ENCODE data around the gene TNC. TPM values are rescaled to one million over a fixed set of nuclear protein-coding genes. Genes with fewer than 3 reads are reported as not detected.

The TNC gene
- 124 TPM for polyA plus RNA-seq (2013, experiment 1 of 2)
- 75.0 TPM for polyA plus RNA-seq (2013, experiment 2 of 2)

GRCh38 chr9:115117999-115118878 is at the start of gene TNC:
Gene TNC, minus strand, starts transcription at chr9:115118157. Its CDS starts 27,139 bp downstream, at chr9:115091018.
- Histone ChIP-seq H3K4me3 (ENCODE audit: extremely low read depth, insufficient read depth, low read length, poor library complexity, severe bottlenecking) (peak within 1 kb of the TSS; percentile 42), H3K27ac (ENCODE audit: low read depth, low read length, severe bottlenecking) (peak within 1 kb of the TSS; percentile 80), H3K9me3 (ENCODE audit: control insufficient read depth, low read length) (no peaks in the 10 kb centered on the region), H3K36me3 (ENCODE audit: control insufficient read depth, insufficient read depth, low read length) (peaks cover 3% of the 10 kb centered on the region), H3K4me1 (ENCODE audit: control insufficient read depth, insufficient read depth, low read length, poor library complexity, severe bottlenecking) (peaks cover 18% of the 10 kb centered on the region)
- WGBS, 2 experiments (ENCODE audit: insufficient coverage in 2 of 2) = 0 to 1% methylated on average over 19 to 33 of the region's 37 CpGs

DNA sequence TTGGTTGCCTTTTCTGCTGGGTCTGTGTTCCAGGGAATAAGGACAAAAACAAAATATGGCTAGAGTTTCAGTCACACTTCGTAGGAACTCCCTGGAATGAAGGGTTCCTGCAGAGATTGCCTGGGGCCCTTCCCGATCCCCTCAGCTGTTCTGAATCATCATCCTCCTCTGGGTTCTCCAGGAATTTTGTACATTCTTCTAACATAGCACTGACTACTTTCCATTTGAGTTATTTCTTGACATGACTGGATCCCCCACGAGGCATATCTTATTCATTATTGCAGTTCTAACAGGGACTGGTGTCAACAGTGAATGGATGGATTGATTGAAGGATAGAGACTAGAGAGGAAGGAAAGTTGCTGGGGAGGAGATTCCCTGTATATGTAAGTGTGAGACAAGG is 49.2 kb upstream of the TNC start:
- Histone ChIP-seq H3K27ac (ENCODE audit: low read depth, low read length, severe bottlenecking) (no peak overlapping the region), H3K36me3 (ENCODE audit: control insufficient read depth, insufficient read depth, low read length) (no peaks in the 10 kb centered on the region), H3K4me3 (ENCODE audit: extremely low read depth, insufficient read depth, low read length, poor library complexity, severe bottlenecking) (no peak overlapping the region), H3K9me3 (ENCODE audit: control insufficient read depth, low read length) (peaks cover 8% of the 10 kb centered on the region), H3K4me1 (ENCODE audit: control insufficient read depth, insufficient read depth, low read length, poor library complexity, severe bottlenecking) (peaks cover 26% of the 10 kb centered on the region)
- WGBS, 2 experiments (ENCODE audit: insufficient coverage in 2 of 2) = 84 to 87% methylated on average over 2 to 3 of the region's 3 CpGs

DNA sequence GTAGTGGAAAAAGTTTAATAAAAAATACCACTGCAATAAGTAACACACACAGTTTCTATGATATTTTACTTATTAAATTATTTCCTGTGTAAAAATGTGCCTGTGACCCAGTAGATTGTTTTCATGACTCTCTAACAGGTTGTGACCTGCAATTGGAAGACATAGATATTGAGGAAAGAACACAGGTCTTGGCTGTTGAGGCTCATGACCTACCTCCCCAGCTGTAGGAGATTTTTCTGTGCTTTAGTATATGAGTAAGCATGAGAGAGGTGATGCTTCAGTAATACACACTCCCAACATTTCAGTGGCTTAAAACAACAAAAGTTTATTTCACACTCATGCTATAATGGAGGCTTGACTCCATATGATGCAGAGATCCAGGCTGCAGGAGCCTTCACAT is 47.3 kb upstream of the TNC start:
- Histone ChIP-seq H3K9me3 (ENCODE audit: control insufficient read depth, low read length) (peaks cover 8% of the 10 kb centered on the region), H3K4me1 (ENCODE audit: control insufficient read depth, insufficient read depth, low read length, poor library complexity, severe bottlenecking) (peaks cover 18% of the 10 kb centered on the region), H3K4me3 (ENCODE audit: extremely low read depth, insufficient read depth, low read length, poor library complexity, severe bottlenecking) (no peak overlapping the region), H3K36me3 (ENCODE audit: control insufficient read depth, insufficient read depth, low read length) (no peaks in the 10 kb centered on the region), H3K27ac (ENCODE audit: low read depth, low read length, severe bottlenecking) (no peak overlapping the region)

DNA sequence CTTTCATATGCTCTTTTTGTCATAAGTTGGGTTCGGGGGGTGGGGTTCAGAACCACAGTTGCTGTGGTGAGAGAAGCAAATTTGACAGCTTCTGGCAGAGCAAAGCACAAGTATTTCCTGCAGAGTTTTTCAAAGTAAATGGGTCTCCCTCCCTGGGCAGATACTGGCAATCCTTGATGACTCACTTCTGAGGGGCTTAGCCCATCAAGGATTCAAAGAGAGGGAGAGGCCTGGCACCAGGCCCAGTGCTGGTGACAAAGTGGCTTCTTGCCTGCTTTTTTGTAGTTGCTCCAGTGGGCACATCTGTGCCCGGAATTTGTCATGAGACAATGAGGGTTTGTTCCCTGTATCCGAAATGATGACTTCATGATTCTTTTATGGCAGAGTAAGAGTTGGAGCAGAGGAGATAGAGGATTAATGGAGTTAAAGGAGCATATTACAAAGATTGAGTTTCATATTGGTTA is 46.6 kb upstream of the TNC start:
- no peak overlapping the region for H3K4me3 ChIP-seq (ENCODE audit: extremely low read depth, insufficient read depth, low read length, poor library complexity, severe bottlenecking)
- H3K9me3 ChIP-seq (ENCODE audit: control insufficient read depth, low read length) = peaks cover 8% of the 10 kb centered on the region
- 40 to 80% methylated on average over 2 to 3 of the region's 3 CpGs for WGBS, 2 experiments (ENCODE audit: insufficient coverage in 2 of 2)
- peak overlapping the region; percentile 11 for H3K27ac ChIP-seq (ENCODE audit: low read depth, low read length, severe bottlenecking)
- H3K36me3 ChIP-seq (ENCODE audit: control insufficient read depth, insufficient read depth, low read length) = no peaks in the 10 kb centered on the region
- peaks cover 15% of the 10 kb centered on the region for H3K4me1 ChIP-seq (ENCODE audit: control insufficient read depth, insufficient read depth, low read length, poor library complexity, severe bottlenecking)

- Histone ChIP-seq H3K36me3 (ENCODE audit: control insufficient read depth, insufficient read depth, low read length) (no peaks in the 10 kb centered on the region), H3K9me3 (ENCODE audit: control insufficient read depth, low read length) (peaks cover 8% of the 10 kb centered on the region), H3K4me3 (ENCODE audit: extremely low read depth, insufficient read depth, low read length, poor library complexity, severe bottlenecking) (no peak overlapping the region), H3K27ac (ENCODE audit: low read depth, low read length, severe bottlenecking) (no peak overlapping the region), H3K4me1 (ENCODE audit: control insufficient read depth, insufficient read depth, low read length, poor library complexity, severe bottlenecking) (peaks cover 19% of the 10 kb centered on the region)
- WGBS, 2 experiments (ENCODE audit: insufficient coverage in 2 of 2) = no CpG with 5 or more reads among the region's 1 CpG
Measured at GRCh38 chr9:115162946-115163345, 45.0 kb upstream of the TNC start.

DNA sequence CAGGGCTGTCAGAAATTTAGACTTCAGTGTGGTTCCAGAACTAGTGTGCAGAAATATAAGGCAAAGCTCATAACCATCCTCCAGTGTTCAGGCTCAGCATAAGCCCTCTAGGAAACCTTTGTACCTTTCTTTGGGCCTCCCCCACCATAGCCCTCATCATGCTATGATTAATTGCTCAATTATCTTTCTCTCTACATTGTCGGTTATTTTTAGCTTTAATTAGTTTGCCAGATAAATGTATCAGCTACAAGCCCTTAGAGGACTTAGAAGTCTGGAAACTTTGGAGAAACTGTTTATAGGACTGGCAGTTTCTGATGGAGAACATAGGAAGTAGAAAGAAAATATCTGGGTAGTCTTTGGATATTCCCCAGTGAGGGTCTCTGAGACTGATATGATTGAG is 43.5 kb upstream of the TNC start:
- Histone ChIP-seq H3K4me1 (ENCODE audit: control insufficient read depth, insufficient read depth, low read length, poor library complexity, severe bottlenecking) (peaks cover 26% of the 10 kb centered on the region), H3K9me3 (ENCODE audit: control insufficient read depth, low read length) (peaks cover 8% of the 10 kb centered on the region), H3K4me3 (ENCODE audit: extremely low read depth, insufficient read depth, low read length, poor library complexity, severe bottlenecking) (no peak overlapping the region), H3K27ac (ENCODE audit: low read depth, low read length, severe bottlenecking) (no peak overlapping the region), H3K36me3 (ENCODE audit: control insufficient read depth, insufficient read depth, low read length) (no peaks in the 10 kb centered on the region)
- WGBS, 2 experiments (ENCODE audit: insufficient coverage in 2 of 2) = 86% methylated on average over 1 of the region's 1 CpG; no CpG with 5 or more reads in 1 of the 2 experiments

GRCh38 chr9:115158661-115159481 is 40.9 kb upstream of the TNC start:
- Histone ChIP-seq H3K27ac (ENCODE audit: low read depth, low read length, severe bottlenecking) (peak overlapping the region; percentile 16), H3K9me3 (ENCODE audit: control insufficient read depth, low read length) (peaks cover 8% of the 10 kb centered on the region)
- 88 to 100% methylated on average over 1 to 2 of the region's 8 CpGs for WGBS, 2 experiments (ENCODE audit: insufficient coverage in 2 of 2)

DNA sequence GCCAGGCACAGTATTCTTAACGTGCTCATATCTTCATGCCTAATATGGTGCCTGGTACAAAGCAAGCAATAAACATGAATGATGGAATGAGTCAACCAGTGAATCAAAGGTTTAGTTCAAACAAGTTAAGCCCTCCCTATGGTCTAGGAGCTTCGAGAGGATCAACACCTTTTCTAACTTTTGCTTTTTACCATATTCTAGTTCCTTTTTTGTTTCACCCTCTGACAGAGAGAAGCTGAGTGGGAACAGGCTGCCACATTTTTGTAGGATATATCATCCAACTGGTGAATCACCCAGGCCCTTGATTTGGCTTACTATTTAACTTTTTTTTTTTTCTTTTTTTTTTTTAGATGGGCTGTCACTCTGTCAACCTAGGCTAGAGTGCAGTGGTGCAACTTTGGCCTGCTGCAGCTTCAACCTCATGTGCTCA is 39.3 kb upstream of the TNC start:
- Histone ChIP-seq H3K4me3 (ENCODE audit: extremely low read depth, insufficient read depth, low read length, poor library complexity, severe bottlenecking) (no peak overlapping the region), H3K9me3 (ENCODE audit: control insufficient read depth, low read length) (no peaks in the 10 kb centered on the region), H3K4me1 (ENCODE audit: control insufficient read depth, insufficient read depth, low read length, poor library complexity, severe bottlenecking) (peaks cover 16% of the 10 kb centered on the region), H3K36me3 (ENCODE audit: control insufficient read depth, insufficient read depth, low read length) (no peaks in the 10 kb centered on the region), H3K27ac (ENCODE audit: low read depth, low read length, severe bottlenecking) (peak overlapping the region; percentile 87)
- WGBS, 2 experiments (ENCODE audit: insufficient coverage in 2 of 2) = 33% methylated on average over 1 of the region's 2 CpGs; no CpG with 5 or more reads in 1 of the 2 experiments

More at GRCh38 chr9:115158661-115159481, 40.9 kb upstream of the TNC start:
- Histone ChIP-seq H3K4me3 (ENCODE audit: extremely low read depth, insufficient read depth, low read length, poor library complexity, severe bottlenecking) (no peak overlapping the region), H3K36me3 (ENCODE audit: control insufficient read depth, insufficient read depth, low read length) (no peaks in the 10 kb centered on the region), H3K4me1 (ENCODE audit: control insufficient read depth, insufficient read depth, low read length, poor library complexity, severe bottlenecking) (peaks cover 16% of the 10 kb centered on the region)

GRCh38 chr9:115155037-115155436 is 37.1 kb upstream of the TNC start:
- no peak overlapping the region for H3K27ac ChIP-seq (ENCODE audit: low read depth, low read length, severe bottlenecking)
- WGBS, 2 experiments (ENCODE audit: insufficient coverage in 2 of 2) = 93 to 100% methylated on average over 1 to 3 of the region's 4 CpGs
- no peaks in the 10 kb centered on the region for H3K9me3 ChIP-seq (ENCODE audit: control insufficient read depth, low read length)
- H3K36me3 ChIP-seq (ENCODE audit: control insufficient read depth, insufficient read depth, low read length) = no peaks in the 10 kb centered on the region
- peaks cover 16% of the 10 kb centered on the region for H3K4me1 ChIP-seq (ENCODE audit: control insufficient read depth, insufficient read depth, low read length, poor library complexity, severe bottlenecking)
- H3K4me3 ChIP-seq (ENCODE audit: extremely low read depth, insufficient read depth, low read length, poor library complexity, severe bottlenecking) = no peak overlapping the region

DNA sequence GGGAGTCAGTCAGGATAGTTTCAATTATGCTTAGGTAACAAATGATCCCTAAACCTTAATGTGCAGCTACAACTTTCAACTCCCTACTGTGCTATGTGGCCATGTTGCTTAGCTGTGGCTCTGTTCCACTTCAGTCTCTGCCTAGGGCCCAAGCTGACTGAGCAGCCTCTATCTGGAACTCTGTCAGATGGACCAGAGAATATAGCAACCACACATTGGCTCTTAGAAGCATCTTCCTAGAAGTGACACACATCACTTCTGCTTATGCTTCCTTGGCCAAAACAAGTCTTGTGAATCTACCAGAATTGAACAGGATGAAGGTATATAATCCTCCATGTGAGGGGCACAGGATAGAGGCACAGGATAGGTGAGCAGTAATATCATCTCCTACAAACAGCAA is 36.7 kb upstream of the TNC start:
- peaks cover 16% of the 10 kb centered on the region for H3K4me1 ChIP-seq (ENCODE audit: control insufficient read depth, insufficient read depth, low read length, poor library complexity, severe bottlenecking)
- H3K4me3 ChIP-seq (ENCODE audit: extremely low read depth, insufficient read depth, low read length, poor library complexity, severe bottlenecking) = no peak overlapping the region
- no peak overlapping the region for H3K27ac ChIP-seq (ENCODE audit: low read depth, low read length, severe bottlenecking)
- no peaks in the 10 kb centered on the region for H3K36me3 ChIP-seq (ENCODE audit: control insufficient read depth, insufficient read depth, low read length)
- H3K9me3 ChIP-seq (ENCODE audit: control insufficient read depth, low read length) = no peaks in the 10 kb centered on the region
